ENCODE measurements around the gene KCTD4.
"Not testable (repeated sequence)": the region's sequence is repeated elsewhere in the genome, so short reads cannot be mapped to it uniquely, and the experiment has no call there.

The KCTD4 gene

DNA sequence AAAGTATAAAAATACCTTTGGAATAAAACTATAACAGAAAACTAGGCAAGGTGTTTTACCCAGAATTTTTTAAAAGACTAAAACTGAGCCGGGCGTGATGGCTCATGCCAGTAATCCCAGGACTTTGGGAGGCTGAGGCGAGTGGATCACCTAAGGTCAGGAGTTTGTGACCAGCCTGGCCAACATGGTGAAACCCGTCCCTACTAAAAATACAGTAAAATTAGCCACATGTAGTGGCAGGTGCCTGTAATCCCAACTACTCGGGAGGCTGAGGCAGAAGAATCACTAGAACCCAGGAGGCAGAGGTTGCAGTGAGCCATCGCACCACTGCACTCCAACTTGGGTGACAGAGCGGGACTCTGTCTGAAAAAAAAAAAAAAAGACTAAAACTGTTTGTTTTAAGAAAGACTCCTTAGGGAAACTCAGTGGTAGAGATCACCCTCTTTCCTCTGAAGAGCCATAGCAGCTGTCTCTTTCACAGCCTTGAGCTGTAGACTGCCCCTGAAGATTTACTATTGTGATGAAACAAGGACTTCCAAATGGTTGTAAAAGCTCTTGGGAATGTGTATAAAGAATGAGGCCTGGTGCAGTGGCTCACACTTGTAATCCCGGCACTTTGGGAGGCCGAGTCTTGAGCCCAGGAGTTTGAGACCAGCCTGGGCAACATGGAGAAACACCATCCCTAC, 14.7 kb upstream of the KCTD4 start:
- no peak for DNase-seq

DNA sequence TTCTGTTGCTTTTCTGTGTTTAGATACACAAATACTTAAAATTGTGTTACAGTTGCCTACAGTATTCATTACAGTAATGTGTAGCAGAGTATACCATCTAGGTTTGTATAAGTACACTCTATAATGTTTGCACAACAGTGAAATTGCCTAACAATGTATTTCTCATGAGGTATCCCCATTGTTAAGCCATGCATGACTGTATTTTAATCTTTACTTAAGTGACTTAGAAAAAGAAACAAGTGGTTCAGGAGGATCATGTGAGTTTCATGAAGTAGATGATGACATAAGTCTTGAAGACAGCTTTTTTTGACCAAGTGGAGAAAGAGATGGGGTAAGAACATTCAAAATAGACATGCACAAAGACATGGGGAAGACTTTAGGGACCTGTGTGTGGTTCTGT, 8.4 kb upstream of the KCTD4 start:
- no peak for DNase-seq

DNA sequence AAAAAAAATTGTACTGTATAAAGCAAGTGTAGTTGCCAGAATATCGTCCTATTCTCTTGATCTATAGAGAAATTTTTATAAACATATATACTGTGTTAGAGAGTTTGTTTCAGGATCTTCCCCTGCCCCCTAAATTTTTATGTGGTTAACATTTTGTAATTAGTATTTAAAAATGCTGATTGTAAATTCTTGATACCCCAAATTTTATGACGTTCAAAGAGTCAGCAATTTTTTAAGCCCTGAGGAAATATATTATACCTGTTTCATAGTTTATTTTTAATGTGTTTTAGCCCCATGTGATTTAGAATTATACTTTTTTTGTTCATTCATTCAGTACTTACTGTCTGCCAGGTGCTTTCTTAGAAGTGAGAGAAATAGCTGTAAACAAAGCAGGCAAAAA, 7.3 kb upstream of the KCTD4 start:
- no peak for DNase-seq

DNA sequence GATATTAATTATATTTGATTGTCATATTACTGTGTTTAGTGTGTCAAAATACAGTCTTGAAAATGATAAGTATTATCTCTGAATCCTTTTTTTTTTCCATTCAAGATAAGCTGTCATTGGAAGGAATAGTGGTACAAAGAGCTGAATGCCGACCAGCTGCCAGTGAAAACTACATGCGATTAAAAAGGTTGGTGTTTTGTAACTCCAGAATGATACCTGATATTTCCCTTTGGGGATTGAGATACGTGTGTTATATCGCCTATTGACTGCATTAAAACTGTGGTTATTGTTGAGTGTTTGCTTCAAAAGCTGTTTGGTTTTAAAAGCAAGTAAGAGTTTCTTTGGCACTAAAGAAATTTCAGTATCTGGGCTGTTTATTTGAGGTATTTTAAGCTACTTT, 6.5 kb upstream of the KCTD4 start:
- DNase-seq = no peak

DNA sequence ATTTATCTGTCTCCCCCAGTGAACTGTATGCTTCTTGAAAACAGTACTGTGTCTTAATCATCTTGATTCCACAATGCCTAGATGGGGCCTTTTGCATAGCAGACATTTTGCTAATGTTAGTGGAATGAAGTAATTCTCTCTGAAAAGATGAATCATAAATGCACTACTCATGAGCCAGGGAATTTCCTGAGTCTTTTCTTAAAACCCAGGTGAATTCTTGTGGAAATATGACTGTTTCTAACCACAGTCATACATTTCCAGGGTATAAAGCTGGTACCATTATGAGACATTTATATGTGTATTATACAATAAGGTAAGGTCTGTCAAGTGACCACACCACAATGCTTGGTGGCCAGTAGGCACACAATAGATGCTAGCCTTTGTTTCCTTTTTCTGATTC, 5.5 kb upstream of the KCTD4 start:
- peak; percentile 93 for DNase-seq

DNA sequence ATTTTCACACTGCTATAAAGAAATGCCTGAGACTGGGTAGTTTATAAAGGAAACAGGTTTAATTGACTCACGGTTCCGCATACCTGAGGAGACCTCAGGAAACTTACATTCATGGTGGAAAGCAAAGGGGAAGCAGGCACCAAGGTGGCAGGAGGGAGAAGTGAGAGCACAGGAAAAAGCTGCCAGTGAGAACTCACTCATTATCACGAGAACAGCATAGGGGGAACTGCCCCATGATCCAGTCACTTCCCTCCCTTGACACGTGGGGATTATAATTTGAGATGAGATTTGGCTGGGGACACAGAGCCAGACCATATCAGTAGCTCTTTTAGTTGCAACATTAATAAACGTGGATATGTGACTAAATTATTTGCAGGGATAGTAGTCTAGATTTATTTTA, 4.3 kb upstream of the KCTD4 start:
- no peak for DNase-seq

DNA sequence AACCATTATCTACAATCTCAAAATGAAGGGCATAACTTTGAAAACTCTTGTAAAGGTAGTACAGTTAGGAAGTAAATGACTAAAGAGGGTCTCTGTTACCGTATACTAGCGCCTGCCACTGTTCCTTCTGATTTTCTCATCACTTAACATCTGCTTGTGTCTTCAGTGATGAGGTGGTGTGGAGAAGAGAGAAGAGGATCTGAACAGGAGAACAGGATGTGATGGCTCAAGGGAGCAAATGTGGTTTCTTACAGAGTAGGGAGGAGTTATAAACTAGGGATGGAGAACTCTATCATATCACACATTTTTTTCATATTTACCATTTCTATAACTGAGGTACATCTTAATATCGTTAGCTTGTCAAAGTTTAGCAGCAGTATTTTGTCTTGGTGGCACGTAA, 1.1 kb downstream of the KCTD4 start:
- no peak for DNase-seq

DNA sequence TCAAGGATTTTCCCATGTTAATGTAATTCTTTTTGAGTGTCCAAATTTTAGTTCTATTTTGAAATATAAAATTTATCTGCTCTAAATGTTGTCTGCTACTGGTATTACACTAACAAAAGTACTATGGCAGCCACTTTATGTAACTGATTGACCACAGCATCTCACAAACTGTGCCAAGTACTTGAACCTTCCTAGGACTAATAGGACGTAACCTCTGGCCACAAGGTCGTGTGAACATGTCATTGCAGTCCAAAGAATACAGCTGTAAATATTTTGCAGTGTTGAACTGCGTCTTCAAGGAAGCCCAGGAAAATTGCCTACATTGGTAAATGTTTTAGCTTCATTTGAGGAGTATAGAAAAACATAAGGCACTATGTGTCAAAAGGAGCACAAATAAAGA, 1.9 kb downstream of the KCTD4 start:
- no peak for DNase-seq

DNA sequence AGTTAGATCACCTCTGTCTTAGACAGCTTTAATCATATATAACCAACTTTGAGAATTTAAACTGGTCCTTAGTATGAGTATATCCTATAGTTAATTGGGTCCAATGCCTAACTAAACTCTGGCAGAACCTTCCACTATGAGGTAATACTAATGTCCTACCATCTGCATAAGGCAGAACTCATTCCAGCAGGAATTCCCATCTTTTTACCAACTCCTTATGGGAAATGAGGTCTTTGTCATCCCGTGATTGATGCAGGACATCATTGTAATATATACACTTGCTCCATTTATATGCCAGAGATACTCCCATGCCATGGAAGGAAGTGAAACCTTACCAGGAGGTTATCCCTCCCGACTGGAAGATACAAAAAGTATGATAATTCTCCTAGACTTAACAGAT, 2.8 kb downstream of the KCTD4 start:
- no peak for DNase-seq

DNA sequence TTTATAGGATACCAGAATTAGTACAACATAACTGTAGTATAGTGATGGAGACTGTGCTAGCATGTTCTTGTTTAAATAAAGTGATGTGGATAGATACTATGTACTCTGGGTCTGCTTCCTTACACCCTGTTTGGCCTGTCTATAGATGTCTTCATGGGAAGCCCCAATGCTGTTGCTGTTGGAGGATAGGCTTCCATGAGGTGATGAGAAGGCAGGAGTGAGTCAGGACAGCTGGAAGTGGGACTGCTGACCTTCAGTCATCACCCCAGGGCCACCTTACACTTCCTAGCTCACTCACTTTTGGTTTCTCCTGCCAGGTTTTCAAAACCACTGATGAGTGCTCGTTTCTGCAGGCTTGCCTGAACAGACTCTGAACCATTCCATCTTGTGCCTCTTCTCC, 4.2 kb downstream of the KCTD4 start:
- peak; percentile 75 for DNase-seq

DNA sequence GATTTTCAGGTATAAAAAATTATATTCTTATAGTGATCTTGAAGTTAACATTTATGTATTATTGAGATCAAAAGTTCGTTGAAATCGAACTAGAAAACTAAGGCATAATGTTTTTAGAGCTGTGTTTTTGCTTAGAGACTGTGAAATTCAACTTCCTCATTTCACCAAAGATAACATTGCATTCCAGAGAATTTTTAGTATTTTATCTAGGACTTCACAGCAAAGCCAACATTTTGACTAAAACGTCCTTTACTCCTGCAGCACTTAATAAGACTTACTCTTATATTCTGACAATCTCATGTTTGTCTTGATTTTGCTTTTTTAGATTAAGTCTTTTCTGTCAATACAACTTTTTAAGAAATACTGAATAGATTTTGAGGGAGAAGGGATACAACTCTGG, 4.7 kb downstream of the KCTD4 start:
- DNase-seq = no peak

DNA sequence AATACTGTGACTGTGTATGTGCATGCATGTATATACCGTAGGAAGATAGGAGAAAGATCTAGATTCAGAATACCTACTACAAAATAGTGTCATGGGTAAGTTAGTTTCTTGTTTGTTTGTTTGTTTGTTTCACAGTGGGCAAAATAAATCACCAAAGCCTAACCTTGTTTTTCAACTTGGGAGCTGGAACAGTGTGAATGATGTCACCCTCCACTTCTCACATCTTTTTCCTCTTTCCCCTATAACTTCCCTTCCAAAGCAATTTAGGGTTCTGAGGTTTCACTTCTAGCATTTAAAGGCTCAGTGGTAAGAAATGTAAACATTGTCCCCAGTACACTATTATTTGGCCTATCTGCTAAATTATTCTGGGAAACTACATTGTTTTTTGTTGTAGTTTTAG, 5.4 kb downstream of the KCTD4 start:
- DNase-seq = peak; percentile 20

DNA sequence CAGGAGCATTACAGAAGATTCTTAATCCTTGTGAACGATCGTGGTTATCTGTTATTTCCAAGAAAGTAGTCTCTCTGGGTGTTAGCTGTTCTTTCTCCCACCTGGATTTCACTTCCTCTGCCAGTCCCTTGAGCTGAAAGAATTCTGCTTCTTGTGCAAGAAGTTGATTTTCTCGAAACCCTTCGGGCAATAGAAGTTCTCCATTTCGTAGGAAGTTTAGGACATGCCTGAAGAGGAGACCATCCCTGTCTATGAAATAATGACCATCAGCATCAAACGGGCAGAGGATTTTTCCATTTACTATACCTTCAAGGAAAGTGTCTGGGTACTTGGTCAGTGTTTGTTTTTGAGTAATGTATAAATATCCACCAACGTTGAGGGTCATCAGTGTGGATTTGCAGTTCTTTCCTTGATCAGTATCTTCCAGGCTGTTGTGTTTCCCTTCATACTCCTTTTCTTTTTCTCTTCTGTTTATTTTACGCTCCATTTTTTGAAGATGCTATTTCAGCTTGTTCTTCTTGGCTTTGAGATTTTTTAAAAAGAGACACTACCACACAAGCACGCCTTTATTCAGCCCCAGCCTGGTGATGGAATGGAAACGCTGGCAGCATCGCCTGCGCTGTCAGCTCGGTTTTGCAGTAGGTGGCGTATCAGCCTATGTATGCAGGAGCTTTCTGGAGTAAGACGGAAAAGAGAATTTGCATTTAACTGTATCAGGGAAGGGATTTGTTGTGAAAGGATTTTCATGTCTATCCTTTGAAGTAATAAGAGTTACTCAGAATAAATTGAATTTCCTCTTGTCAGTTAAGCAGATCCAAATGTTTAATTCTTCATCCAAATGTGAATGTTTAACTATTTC, 6.5 kb downstream of the KCTD4 start:
- DNase-seq = no peak

DNA sequence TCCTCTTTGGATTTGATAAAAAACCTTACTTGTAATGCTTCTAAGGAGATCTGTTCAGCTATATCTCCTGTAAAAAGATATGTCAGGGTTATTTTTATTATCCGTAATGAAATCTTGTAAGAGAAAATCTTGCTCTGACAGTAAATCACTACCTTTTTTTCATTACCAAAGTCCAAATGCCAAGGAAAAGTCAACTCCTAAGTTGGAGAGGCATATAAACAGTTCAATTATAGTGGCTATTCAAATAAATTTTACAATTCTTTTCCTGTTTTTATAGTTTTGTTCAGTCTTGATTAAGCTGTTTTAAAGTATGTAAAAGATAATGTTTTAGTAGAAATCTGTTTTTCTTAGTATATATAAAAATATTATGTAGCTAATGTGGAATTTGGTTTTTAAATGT, 9.0 kb downstream of the KCTD4 start:
- no peak for DNase-seq

DNA sequence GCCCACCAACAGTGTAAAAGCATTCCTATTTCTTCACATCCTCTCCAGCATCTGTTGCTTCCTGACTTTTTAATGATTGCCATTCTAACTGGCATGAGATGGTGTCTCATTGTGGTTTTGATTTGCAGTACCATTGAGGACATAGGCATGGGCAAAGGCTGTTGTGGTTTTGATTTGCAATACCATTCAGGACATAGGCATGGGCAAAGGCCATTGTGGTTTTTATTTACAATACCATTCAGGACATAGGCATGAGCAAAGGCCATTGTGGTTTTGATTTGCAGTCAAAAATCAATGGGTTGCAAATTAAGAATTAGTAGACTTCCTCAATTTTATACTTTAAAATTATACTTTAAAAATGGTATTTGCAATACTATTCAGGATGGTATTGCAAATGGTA, 11.3 kb downstream of the KCTD4 start:
- DNase-seq = peak; percentile 96

DNA sequence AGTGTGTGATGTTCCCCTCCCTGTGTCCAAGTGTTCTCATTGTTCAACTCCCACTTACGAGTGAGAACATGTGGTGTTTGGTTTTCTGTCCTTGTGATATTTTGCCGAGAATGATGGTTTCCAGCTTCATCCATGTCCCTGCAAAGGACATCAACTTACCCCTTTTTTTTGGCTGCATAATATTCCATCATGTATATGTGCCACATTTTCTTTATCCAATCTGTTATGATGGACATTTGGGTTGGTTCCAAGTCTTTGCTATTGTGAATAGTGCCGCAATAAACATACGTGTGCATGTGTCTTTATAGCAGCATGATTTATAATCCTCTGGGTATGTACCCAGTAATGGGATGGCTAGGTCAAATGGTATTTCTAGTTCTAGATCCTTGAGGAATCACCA, 11.8 kb downstream of the KCTD4 start:
- DNase-seq = not testable (repeated sequence)

DNA sequence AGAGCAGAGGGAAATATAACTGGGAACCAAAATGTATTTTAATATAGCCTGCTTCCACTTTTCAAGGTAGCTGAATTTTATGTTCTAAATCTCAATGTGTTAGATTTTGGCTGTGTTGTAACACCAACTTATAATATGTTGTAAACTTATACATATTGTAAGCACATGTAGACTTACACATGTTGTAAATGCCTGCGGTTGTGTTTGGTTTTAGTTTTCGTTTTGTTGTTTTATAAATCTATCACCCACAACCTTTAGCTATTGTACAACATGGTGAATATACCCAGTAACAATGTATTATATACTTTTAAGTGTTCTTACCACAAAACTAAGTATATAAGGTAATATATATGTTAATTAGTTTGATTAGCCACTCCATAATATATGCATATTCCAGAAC, 15.6 kb downstream of the KCTD4 start:
- DNase-seq = no peak

DNA sequence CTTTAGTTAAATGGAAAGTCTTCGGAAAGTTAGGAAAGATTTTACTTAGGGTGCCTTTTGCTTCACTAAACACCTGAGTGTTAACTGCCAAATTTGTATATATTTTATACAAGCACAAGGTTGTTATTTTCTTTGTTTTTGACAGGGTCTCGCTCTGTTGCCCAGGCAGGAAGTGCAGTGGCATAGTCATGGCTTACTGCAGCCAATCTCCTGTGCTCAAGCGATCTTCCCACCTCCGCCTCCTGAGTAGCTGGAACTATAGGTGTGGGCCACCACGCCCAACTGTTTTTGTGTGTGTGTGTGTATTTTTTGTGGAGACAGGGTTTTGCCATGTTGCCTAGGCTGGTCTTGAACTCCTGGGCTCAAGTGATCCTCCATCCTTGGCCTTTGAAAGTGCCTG, 16.2 kb downstream of the KCTD4 start:
- DNase-seq = no peak

DNA sequence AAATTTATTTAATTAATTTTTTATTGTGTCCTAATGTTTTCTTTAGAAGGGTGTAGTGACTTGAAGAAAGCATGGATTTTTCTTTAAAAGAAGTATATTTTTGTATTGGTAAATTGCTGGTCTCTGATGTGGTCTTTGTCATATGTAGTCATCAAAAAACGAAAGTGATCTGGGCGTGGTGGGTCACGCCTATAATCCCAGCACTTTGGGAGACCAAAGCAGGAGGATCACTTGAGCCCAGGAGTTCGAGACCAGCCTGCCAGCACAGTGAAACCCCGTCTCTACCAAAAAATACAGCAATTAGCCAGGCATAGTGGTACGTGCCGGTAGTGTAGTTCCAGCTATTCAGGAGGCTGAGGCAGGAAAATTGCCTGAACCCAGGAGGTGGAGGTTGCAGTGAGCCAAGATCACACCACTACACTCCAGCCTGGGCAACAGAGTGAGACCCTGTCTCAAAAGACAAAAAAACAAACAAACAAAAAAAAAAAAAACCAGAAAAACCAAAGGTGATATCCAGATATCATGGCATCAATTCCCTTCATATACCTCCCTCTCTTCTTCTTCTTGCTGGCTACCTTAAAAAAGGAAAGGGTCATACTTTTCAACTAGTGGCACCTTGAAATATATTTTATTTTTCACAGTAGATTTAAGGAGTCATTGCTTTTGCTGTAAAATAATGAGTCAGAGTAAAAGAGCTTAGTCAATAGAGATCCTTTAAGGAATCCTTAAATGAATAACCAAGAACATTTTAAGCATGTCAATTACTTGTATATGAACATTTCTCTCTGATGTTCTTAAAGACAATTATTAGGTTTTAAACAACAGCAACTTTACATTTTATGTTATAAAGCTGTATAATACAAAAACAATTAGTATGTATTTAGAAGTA, 19.9 kb downstream of the KCTD4 start:
- DNase-seq = no peak

DNA sequence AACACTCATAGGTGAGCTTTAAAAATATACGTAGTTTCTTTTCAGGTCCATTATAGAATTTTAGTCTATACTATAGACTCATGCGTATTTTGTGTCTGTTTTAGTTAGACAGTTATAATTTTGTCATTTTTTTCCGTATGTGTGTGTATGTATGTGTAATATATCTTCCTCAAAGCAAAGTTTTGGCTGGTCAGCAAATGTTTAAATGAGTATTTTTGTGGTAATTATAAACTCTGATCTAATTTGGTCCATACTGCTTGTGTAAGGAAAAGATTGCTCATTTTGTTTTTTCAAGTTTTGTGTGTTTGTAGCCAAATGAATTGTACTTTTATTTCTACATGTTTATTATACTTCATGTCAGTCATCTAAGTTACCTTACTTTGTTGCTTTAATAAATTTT, 20.5 kb downstream of the KCTD4 start:
- DNase-seq = no peak

DNA sequence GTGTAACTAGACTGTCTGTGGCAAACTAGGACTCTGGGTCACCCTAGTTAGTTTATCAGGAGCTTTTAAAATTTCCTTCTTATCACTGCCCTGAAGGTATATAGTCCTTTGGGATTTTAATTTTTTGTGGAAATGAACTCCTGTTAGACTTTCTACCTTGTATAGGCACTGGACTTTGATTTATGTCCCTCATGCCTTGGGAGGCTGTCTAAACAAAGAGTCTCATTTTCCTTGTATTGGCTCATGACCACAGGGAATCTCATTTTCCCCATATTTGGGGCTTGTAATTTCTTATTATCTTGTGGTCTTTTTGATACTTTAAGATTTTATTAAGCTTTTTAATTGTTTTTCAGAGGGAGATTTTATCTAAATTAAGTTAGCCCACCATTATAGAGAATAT, 21.4 kb downstream of the KCTD4 start:
- DNase-seq = peak; percentile 38

DNA sequence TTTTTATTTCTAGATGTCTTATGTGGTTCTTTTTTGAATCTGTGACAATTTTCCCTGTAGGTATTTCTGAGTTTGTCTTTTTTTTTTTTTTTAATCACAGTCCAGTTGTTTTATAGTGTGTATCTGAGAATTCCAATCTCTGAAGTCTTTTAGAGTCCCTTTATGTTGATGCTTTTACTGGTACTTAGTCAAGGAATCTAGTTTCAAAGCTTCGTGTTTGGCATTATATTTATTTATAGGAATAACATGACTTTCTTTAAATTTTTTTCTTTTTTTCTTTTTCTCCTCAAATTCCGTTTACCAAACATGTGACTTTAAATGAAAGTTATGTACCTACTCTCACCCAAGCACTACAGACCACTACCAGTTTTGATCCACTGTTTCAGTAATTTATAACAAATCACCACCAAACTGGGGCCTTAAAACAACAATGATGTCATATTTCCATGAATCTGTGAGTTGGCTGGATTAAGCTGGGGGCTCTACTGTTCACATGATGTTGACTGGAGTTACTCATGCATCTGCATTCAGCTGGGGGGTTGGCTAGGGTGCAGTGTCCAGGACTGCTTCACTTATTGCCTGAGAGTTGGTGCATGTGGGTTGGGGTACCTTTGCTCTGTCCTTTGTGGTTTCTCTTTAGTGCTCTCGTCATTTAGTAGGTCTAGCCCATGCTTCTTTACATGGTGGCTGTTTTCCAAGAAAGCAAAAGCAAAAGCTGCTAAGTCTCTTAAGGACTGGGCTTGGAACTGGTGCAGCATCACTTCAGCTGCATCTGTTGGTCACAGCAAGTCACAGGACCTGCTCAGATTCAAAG, 22.3 kb downstream of the KCTD4 start:
- peak; percentile 84 for DNase-seq

DNA sequence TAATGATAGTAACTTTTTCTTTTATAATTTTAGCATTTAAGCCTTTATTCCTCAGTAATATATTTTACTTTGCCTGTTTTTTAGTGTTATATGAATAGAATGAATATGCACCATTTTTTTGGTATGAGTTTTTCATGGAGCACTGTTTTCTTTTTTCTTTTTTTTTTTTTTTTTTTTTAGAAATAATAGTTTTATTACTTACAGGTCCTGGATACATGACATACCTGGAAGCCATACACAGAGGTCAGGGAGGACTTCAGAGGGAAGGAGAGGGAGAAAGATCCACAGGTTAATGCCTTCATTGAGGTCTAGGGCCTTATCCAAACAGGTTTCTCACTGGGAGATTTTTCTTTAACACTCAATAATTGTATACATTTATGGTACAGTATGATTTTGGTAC, 26.4 kb downstream of the KCTD4 start:
- no peak for DNase-seq
